ENCODE measurements around the gene SCN4A. TPM values are rescaled to one million over a fixed set of nuclear protein-coding genes. Genes with fewer than 3 reads are reported as not detected.

The SCN4A gene
- polyA plus RNA-seq, 2 of the 4 experiments (the other 2 are of a cell fraction): 0.03 to 0.06 TPM

GRCh38 chr17:63930951-63931575, 41.7 kb downstream of the SCN4A start:
- ChIA-PET POLR2A (no interaction called here), CTCF (interaction anchor here (0.9 to 9.0 kb wide), 11 partner anchors 9 to 351 kb away, joined by 3 to 132 read pairs (median 10); partner anchors contain the start of genes CSHL1 and GH1)
- Histone ChIP-seq H3K4me2 (no peak overlapping the region), H3K27ac (no peak overlapping the region), H3K4me3 (no peak overlapping the region), H3K9me3 (no peaks in the 10 kb centered on the region), H3K4me1 (no peaks in the 10 kb centered on the region)
- no peak for TF ChIP-seq ELK1 (IDR thresholded peaks at IDR 0.05; ENCODE audit: low read depth, low read length)
- TF ChIP-seq ZNF302 (CRISPR knock-in tag; IDR thresholded peaks at IDR 0.05): no peak
- TF ChIP-seq ZFP36 (IDR thresholded peaks at IDR 0.05; ENCODE audit: borderline replicate concordance, partially characterized antibody): no peak
- TF ChIP-seq EHMT2 (IDR thresholded peaks at IDR 0.05; ENCODE audit: low read depth): no peak
- TF ChIP-seq SREBF2 (IDR thresholded peaks at IDR 0.05): no peak
- TF ChIP-seq HOXB13 (CRISPR knock-in tag; IDR thresholded peaks at IDR 0.05; ENCODE audit: low read depth): no peak
- no peak for TF ChIP-seq SMC3 (IDR thresholded peaks at IDR 0.05)
- no peak for TF ChIP-seq MAX (IDR thresholded peaks at IDR 0.05)
- 74% methylated on average over 16 of the region's 16 CpGs for WGBS (ENCODE audit: missing lambda C conversion rate)
- FAIRE-seq (no peak), ATAC-seq (peak in 1 of 2 experiments; percentile 41; a peak in 3 of 6 replicates), DNase-seq (ENCODE audit: low read depth in 1 of 2, low spot score in 1 of 2) (no peak)

GRCh38 chr17:63929860-63930766, 42.6 kb downstream of the SCN4A start:
- no peak for FAIRE-seq

More at GRCh38 chr17:63929860-63930766, 42.6 kb downstream of the SCN4A start:
- H3K9me3 ChIP-seq: no peaks in the 10 kb centered on the region
- H3K4me2 ChIP-seq: no peak overlapping the region
- no peak overlapping the region for H3K4me3 ChIP-seq
- WGBS (ENCODE audit: missing lambda C conversion rate): 83% methylated on average over 23 of the region's 24 CpGs
- ChIA-PET POLR2A (no interaction called here), CTCF (interaction anchor here (0.8 to 9.0 kb wide), 14 partner anchors 10 to 352 kb away, joined by 3 to 132 read pairs (median 6); partner anchors contain the start of genes CSHL1 and GH1)
- ATAC-seq (peak; percentile 30 to 43; a peak in 3 of 6 replicates), DNase-seq (ENCODE audit: low read depth in 1 of 2, low spot score in 1 of 2) (no peak)
- no peak for TF ChIP-seq NFE2L2 (conservative IDR thresholded peaks at IDR 0.05; ENCODE audit: low read length)
- TF ChIP-seq EP300 (IDR thresholded peaks at IDR 0.05): no peak
- no peak for TF ChIP-seq RCOR1 (IDR thresholded peaks at IDR 0.05; ENCODE audit: low read depth, low read length)
- TF ChIP-seq KDM5A (IDR thresholded peaks at IDR 0.05): no peak
- no peak for TF ChIP-seq PHF8 (IDR thresholded peaks at IDR 0.05; ENCODE audit: borderline replicate concordance, low read depth)
- TF ChIP-seq REST (IDR thresholded peaks at IDR 0.05): no peak
- no peak for TF ChIP-seq CBX2 (IDR thresholded peaks at IDR 0.05; ENCODE audit: borderline replicate concordance, low read depth)
- H3K27ac ChIP-seq: no peak overlapping the region
- H3K4me1 ChIP-seq: no peaks in the 10 kb centered on the region
